GM23248 (cell line): ENCODE data around the gene MAPK11. TPM values are rescaled to one million over a fixed set of nuclear protein-coding genes. Genes with fewer than 3 reads are reported as not detected.

Experiments
- DNase-seq: peaks from one replicate; pipeline ENCODE4 v3.0.0-alpha.2; 2015
- H2AFZ ChIP-seq: fragments of 200-600 bp; sonication (generic); 2 replicates; pipeline ENCODE4 v1.6.1; 2016; ENCODE audit warnings: antibody characterized with exemption
- H3F3A ChIP-seq: fragments of 200-600 bp; sonication (generic); 2 replicates; pipeline ENCODE4 v1.6.1; 2016; ENCODE audit warnings: mild to moderate bottlenecking, antibody characterized with exemption, mixed run types; ENCODE audit not compliant: insufficient read depth
- H3K27ac ChIP-seq: fragments of 200-600 bp; sonication (generic); 2 replicates; pipeline ENCODE4 v1.5.1; 2016; ENCODE audit warnings: mild to moderate bottlenecking
- H3K27me3 ChIP-seq: fragments of 200-600 bp; sonication (generic); replicated peaks from 2 replicates; pipeline ENCODE4 v1.6.1; 2016; ENCODE audit warnings: mild to moderate bottlenecking; ENCODE audit not compliant: insufficient read depth
- H3K36me3 ChIP-seq: fragments of 200-600 bp; sonication (generic); 2 replicates; pipeline ENCODE4 v1.6.1; 2016; ENCODE audit warnings: low read depth, mild to moderate bottlenecking
- H3K4me1 ChIP-seq: fragments of 200-600 bp; sonication (generic); 2 replicates; pipeline ENCODE4 v1.6.1; 2016; ENCODE audit warnings: mild to moderate bottlenecking; ENCODE audit not compliant: insufficient read depth
- H3K4me2 ChIP-seq: fragments of 200-600 bp; sonication (generic); one replicate; pipeline ENCODE4 v1.6.1; 2016; ENCODE audit warnings: mild to moderate bottlenecking; ENCODE audit not compliant: unreplicated experiment
- H3K4me3 ChIP-seq: fragments of 200-600 bp; sonication (generic); 2 replicates; pipeline ENCODE4 v1.5.1; 2016; ENCODE audit warnings: mild to moderate bottlenecking
- H3K79me2 ChIP-seq: fragments of 200-600 bp; sonication (generic); 2 replicates; pipeline ENCODE4 v1.6.1; 2016; ENCODE audit warnings: mild to moderate bottlenecking; ENCODE audit not compliant: insufficient read depth
- H3K9ac ChIP-seq: fragments of 200-600 bp; sonication (generic); 2 replicates; pipeline ENCODE4 v1.6.1; 2016; ENCODE audit warnings: mild to moderate bottlenecking
- H3K9me2 ChIP-seq: fragments of 200-600 bp; sonication (generic); 2 replicates; pipeline ENCODE4 v1.6.1; 2016; ENCODE audit warnings: mixed run types, mild to moderate bottlenecking, moderate library complexity; ENCODE audit not compliant: insufficient read depth
- H3K9me3 ChIP-seq: fragments of 200-600 bp; sonication (generic); one replicate; pipeline ENCODE4 v1.6.1; 2017; ENCODE audit warnings: low read depth
- H4K20me1 ChIP-seq: fragments of 200-600 bp; sonication (generic); 2 replicates; pipeline ENCODE4 v1.6.0; 2016; ENCODE audit not compliant: insufficient read depth
- EZH2 ChIP-seq: fragments of 200-600 bp; sonication (generic); IDR thresholded peaks from 2 replicates; pipeline ENCODE4 v1.6.1; 2018; ENCODE audit warnings: antibody characterized with exemption, mild to moderate bottlenecking; ENCODE audit not compliant: insufficient read depth, poor library complexity, severe bottlenecking
- EZH2phosphoT487 ChIP-seq: fragments of 200-600 bp; sonication (generic); IDR thresholded peaks from 2 replicates; pipeline ENCODE4 v1.6.1; 2018; ENCODE audit warnings: antibody characterized with exemption, moderate library complexity, mild to moderate bottlenecking, low read depth; ENCODE audit not compliant: insufficient read depth
- WGBS, 2 experiments: methylation state at CpG; one replicate each; pipeline ENCODE4 v1.1.6; 2015 to 2017; ENCODE audit warnings: low lambda C conversion rate in 2 of 2, low coverage in 1 of 2; ENCODE audit errors: missing lambda C conversion rate in 2 of 2; 5-methylcytosine and 5-hydroxymethylcytosine counted together
- in situ Hi-C: fragments of 300-500 bp; cut with MboI; formaldehyde crosslinking; loops from 2 replicates; pipeline ENCODE4 v1.15.0; 2020
- polyA plus RNA-seq: library from polyadenylated mRNA; unstranded; fragments of >200 nt; fragmentation: Nextera tagmentation; extraction: Ambion mirVana; gene quantifications from 2 replicates; pipeline ENCODE4 v1.2.1, GENCODE V29; 2016
- total RNA-seq: library from RNA; depleted of rRNA; stranded (reverse); fragments of >200 nt; shearing (Covaris generic); gene quantifications from 2 replicates; pipeline ENCODE4 v1.2.3, GENCODE V29; 2014

MAPK11 gene
- total and polyA plus RNA-seq, 2 experiments from 2014 or later = 1.2 to 9.8 TPM

DNA sequence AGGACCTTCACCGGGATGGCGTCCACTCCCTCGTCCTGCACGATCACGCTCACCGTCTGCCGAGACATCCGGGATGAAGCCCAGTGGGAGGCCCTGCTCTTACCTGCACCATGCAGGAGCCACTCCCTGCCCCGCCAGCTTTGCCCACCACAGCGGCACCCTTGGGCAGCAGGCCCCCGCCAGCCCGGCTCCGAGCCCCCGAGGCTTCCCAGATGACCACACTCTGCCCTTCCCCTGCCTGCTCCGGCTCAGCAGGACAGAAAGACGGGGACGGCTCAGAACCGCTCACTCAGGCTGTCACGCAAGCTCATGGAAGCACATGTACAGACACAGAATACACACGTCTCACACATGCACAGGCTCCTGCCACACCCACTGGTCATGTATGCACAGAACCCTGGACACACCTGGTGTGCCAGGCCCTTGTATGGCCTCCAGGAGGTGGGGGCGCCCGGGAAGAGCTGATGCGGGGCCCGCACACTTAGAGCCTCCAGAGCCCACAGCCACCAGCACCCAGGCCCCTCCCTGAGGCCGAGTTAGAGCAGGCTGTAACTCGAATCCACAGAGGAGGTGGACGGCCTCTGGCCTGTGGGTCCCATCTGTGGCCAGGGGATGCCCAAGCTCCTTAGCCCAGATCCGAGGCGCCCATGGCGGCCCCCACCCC, 8.9 kb upstream of the MAPK11 start:
- no peaks in the 10 kb centered on the region for H3K9me2 ChIP-seq
- no peaks in the 10 kb centered on the region for H4K20me1 ChIP-seq
- H3K79me2 ChIP-seq = no peaks in the 10 kb centered on the region; the same call in 1 of the 2 replicates
- no peak overlapping the region for H3K27ac ChIP-seq
- H3K36me3 ChIP-seq = peaks cover 35% of the 10 kb centered on the region; the same call in 1 of the 2 replicates
- H3K9ac ChIP-seq = no peak overlapping the region
- H3F3A ChIP-seq = peaks cover 18% of the 10 kb centered on the region
- H3K4me3 ChIP-seq = no peak overlapping the region
- no peaks in the 10 kb centered on the region for H3K27me3 ChIP-seq
- no peak overlapping the region for H2AFZ ChIP-seq
- no peak overlapping the region for H3K4me2 ChIP-seq
- DNase-seq = no peak
- no peaks in the 10 kb centered on the region for H3K9me3 ChIP-seq
- WGBS, 2 experiments = 90 to 93% methylated on average over 23 to 30 of the region's 30 CpGs
- TF ChIP-seq EZH2 (no peak), EZH2phosphoT487 (no peak)
- in situ Hi-C loops = loop anchor here (10.0 kb wide), 1 partner anchor 56 kb away; no protein-coding TSS in a partner anchor
- no peaks in the 10 kb centered on the region for H3K4me1 ChIP-seq

DNA sequence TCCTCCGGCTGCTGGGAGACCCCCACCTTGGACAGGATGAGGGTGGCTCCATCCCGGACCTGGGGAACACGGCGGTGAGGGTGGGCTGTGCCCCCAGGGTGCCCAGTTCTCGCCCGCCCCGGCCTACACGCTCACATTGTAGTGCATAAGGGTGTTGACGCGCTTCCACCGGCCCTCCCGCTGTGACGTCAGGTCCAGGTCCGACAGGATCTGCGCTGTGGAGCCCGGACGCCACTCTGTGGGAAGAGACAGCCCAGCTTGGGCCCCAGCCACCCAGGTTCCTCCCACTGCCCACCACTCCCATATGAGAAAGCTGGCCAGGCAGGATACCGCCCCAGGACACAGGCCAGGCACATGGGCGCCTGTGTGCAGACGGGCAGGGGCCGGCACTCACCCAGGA, 8.3 kb upstream of the MAPK11 start:
- no peak overlapping the region for H3K4me2 ChIP-seq
- no peak overlapping the region for H3K4me3 ChIP-seq
- DNase-seq = no peak
- no peaks in the 10 kb centered on the region for H3K4me1 ChIP-seq
- H3K27ac ChIP-seq = no peak overlapping the region
- WGBS, 2 experiments = 96% methylated on average over 21 of the region's 21 CpGs
- H2AFZ ChIP-seq = no peak overlapping the region
- no peaks in the 10 kb centered on the region; the same call in 1 of the 2 replicates for H3K79me2 ChIP-seq
- H3K9me2 ChIP-seq = no peaks in the 10 kb centered on the region
- H3K9ac ChIP-seq = no peak overlapping the region
- no peaks in the 10 kb centered on the region for H4K20me1 ChIP-seq
- in situ Hi-C loops = loop anchor here (10.0 kb wide), 1 partner anchor 56 kb away; no protein-coding TSS in a partner anchor
- no peaks in the 10 kb centered on the region for H3K27me3 ChIP-seq
- H3K36me3 ChIP-seq = peaks cover 37% of the 10 kb centered on the region; the same call in 1 of the 2 replicates
- peaks cover 18% of the 10 kb centered on the region for H3F3A ChIP-seq
- H3K9me3 ChIP-seq = no peaks in the 10 kb centered on the region
- TF ChIP-seq EZH2phosphoT487 (no peak), EZH2 (no peak)

DNA sequence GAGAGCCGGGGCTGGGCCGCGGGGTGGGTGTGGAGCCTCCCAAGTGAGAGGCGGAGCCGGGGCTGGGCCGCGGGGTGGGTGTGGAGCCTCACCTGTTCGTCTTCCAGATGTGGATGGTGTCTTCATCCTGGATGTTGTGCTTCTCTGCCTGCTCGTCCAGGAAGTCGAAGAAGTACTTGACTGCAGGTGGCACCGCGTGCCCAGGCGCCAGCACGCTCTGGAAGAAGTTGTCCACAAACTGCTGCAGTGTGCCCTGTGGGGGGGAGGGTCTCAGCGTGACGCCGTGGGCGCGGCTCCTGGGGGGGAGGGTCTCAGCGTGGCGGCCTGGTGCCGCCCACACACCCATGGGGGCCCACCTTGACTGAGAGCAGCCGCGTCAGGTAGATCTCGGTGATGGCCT, 7.6 kb upstream of the MAPK11 start:
- Histone ChIP-seq H3K36me3 (peaks cover 37% of the 10 kb centered on the region; the same call in 1 of the 2 replicates), H3K9ac (no peak overlapping the region), H3K9me3 (no peaks in the 10 kb centered on the region), H2AFZ (no peak overlapping the region), H3K4me2 (no peak overlapping the region), H3K4me1 (no peaks in the 10 kb centered on the region), H3K27me3 (no peaks in the 10 kb centered on the region), H3F3A (peaks cover 18% of the 10 kb centered on the region), H4K20me1 (no peaks in the 10 kb centered on the region), H3K4me3 (no peak overlapping the region), H3K79me2 (no peaks in the 10 kb centered on the region; the same call in 1 of the 2 replicates), H3K9me2 (no peaks in the 10 kb centered on the region), H3K27ac (no peak overlapping the region)
- no peak for TF ChIP-seq EZH2
- TF ChIP-seq EZH2phosphoT487 = no peak
- 91 to 93% methylated on average over 14 to 21 of the region's 25 CpGs for WGBS, 2 experiments
- in situ Hi-C loops = loop anchor here (10.0 kb wide), 1 partner anchor 57 kb away; no protein-coding TSS in a partner anchor
- DNase-seq = no peak

DNA sequence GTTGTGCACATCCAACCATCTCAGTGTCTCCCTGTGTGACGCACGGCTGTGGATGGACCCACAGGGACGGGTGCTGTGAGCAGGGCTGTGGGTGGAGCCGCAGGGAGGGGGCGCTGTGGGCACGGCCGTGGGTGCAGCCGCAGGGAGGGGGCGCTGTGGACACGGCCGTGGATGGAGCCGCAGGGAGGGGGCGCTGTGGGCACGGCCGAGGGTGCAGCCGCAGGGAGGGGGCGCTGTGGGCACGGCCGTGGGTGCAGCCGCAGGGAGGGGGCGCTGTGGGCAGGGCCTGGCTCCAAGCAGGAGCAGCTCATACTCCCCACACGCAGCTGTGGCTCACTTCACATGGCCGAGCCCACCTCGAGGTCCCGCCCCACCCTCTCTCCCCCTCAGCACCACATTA, 6.0 kb upstream of the MAPK11 start:
- Histone ChIP-seq H3K4me3 (no peak overlapping the region), H3K9me3 (no peaks in the 10 kb centered on the region), H4K20me1 (no peaks in the 10 kb centered on the region), H3K4me1 (peaks cover 4% of the 10 kb centered on the region), H3K79me2 (no peaks in the 10 kb centered on the region; the same call in 1 of the 2 replicates), H2AFZ (no peak overlapping the region), H3K36me3 (peaks cover 27% of the 10 kb centered on the region; the same call in 1 of the 2 replicates), H3K4me2 (no peak overlapping the region), H3K27ac (no peak overlapping the region), H3F3A (peaks cover 18% of the 10 kb centered on the region), H3K9ac (no peak overlapping the region), H3K27me3 (no peaks in the 10 kb centered on the region), H3K9me2 (no peaks in the 10 kb centered on the region)
- in situ Hi-C loops = loop anchor here (10.0 kb wide), 1 partner anchor 59 kb away; no protein-coding TSS in a partner anchor
- no peak for TF ChIP-seq EZH2
- no peak for TF ChIP-seq EZH2phosphoT487
- WGBS, 2 experiments = 60 to 80% methylated on average over 3 to 25 of the region's 25 CpGs
- DNase-seq = peak; percentile 66
